Measurements from ENCODE around the gene ARL15.

GRCh38 chr5:53884844-53885243 is 425.5 kb downstream of the ARL15 start:
- no peak for TF ChIP-seq POLR2A (IDR thresholded peaks at IDR 0.05)
- no peak for TF ChIP-seq CTCF (IDR thresholded peaks at IDR 0.05)
